Keratinocyte (primary cell): ENCODE measurements around the gene DGCR6L. TPM values are rescaled to one million over a fixed set of nuclear protein-coding genes. Genes with fewer than 3 reads are reported as not detected.
A peak's percentile ranks its signal among the peaks of the same experiment; 100 is the strongest.
"Not testable (repeated sequence)": the region's sequence is repeated elsewhere in the genome, so short reads cannot be mapped to it uniquely, and the experiment has no call there.

ENCODE experiments used
- DNase-seq: peaks from one replicate; pipeline ENCODE4 v3.0.0-alpha.2; 2011; ENCODE audit warnings: low read depth, missing footprints, low spot score
- FAIRE-seq: peaks from 2 replicates; lab custom pipeline; 2011; peaks lifted over from hg19 to GRCh38; lab: Jason Lieb, UNC
- H2AFZ ChIP-seq: 2 replicates; pipeline ENCODE4 v1.6.0; 2012; ENCODE audit warnings: low read length, control low read depth, inconsistent platforms; ENCODE audit not compliant: control insufficient read depth
- H3K27ac ChIP-seq: 2 replicates; pipeline ENCODE4 v1.5.1; 2011; ENCODE audit warnings: low read length; ENCODE audit not compliant: control insufficient read depth, insufficient read depth
- H3K27me3 ChIP-seq: 3 replicates; pipeline ENCODE4 v1.6.0; 2011; ENCODE audit warnings: low read length; ENCODE audit not compliant: control insufficient read depth, insufficient read depth; ENCODE audit errors: extremely low read depth
- H3K36me3 ChIP-seq, 2 experiments: 2 replicates in 1 of 2; 3 replicates in 1 of 2; pipeline ENCODE4 v1.5.1; 2011; ENCODE audit warnings: low read length in 2 of 2, mild to moderate bottlenecking in 1 of 2; ENCODE audit not compliant: control insufficient read depth in 2 of 2, insufficient read depth in 2 of 2; ENCODE audit errors: extremely low read depth in 1 of 2
- H3K4me1 ChIP-seq: 3 replicates; pipeline ENCODE4 v1.5.1; 2011; ENCODE audit warnings: low read length; ENCODE audit not compliant: control insufficient read depth, insufficient read depth; ENCODE audit errors: extremely low read depth
- H3K4me2 ChIP-seq: 3 replicates; pipeline ENCODE4 v1.6.0; 2011; ENCODE audit warnings: low read depth, low read length; ENCODE audit not compliant: control insufficient read depth, insufficient read depth; ENCODE audit errors: extremely low read depth
- H3K4me3 ChIP-seq, 3 experiments: fragments of 200-600 bp in 1 of 3; sonication (generic) in 1 of 3; 2 replicates in 2 of 3; 3 replicates in 1 of 3; pipeline ENCODE4 v1.5.1; 2011 to 2016; ENCODE audit warnings: low read length in 3 of 3, mild to moderate bottlenecking in 3 of 3, control low read depth in 2 of 3, inconsistent platforms in 1 of 3, low read depth in 1 of 3, mixed read lengths in 1 of 3, mixed run types in 1 of 3, moderate library complexity in 1 of 3; ENCODE audit not compliant: control insufficient read depth in 2 of 3, insufficient read depth in 2 of 3; ENCODE audit errors: extremely low read depth in 1 of 3
- H3K79me2 ChIP-seq: 2 replicates; pipeline ENCODE4 v1.6.0; 2012; ENCODE audit warnings: low read length; ENCODE audit not compliant: control insufficient read depth, insufficient read depth
- H3K9ac ChIP-seq: 3 replicates; pipeline ENCODE4 v1.6.0; 2011; ENCODE audit warnings: low read length; ENCODE audit not compliant: control insufficient read depth, insufficient read depth; ENCODE audit errors: extremely low read depth
- H3K9me1 ChIP-seq: 3 replicates; pipeline ENCODE4 v1.6.0; 2011; ENCODE audit warnings: low read length; ENCODE audit not compliant: control insufficient read depth, insufficient read depth; ENCODE audit errors: extremely low read depth
- H3K9me3 ChIP-seq: 2 replicates; pipeline ENCODE4 v1.5.1; 2012; ENCODE audit warnings: low read depth, low read length; ENCODE audit not compliant: control insufficient read depth
- H4K20me1 ChIP-seq: 3 replicates; pipeline ENCODE4 v1.6.0; 2011; ENCODE audit warnings: low read length; ENCODE audit not compliant: control insufficient read depth, insufficient read depth; ENCODE audit errors: extremely low read depth
- EZH2 ChIP-seq: IDR thresholded peaks from one replicate; pipeline ENCODE4 v1.6.1; 2012; ENCODE audit warnings: inconsistent platforms, mild to moderate bottlenecking, low read length, moderate library complexity
- dilution Hi-C: fragments of 300-500 bp; cut with MboI; formaldehyde crosslinking; loops from one replicate; pipeline ENCODE4 v1.7.0; 2020; ENCODE audit warnings: low sequenced_read_pairs; ENCODE audit not compliant: extremely low pct_ligation_motif_present
- polyA plus RNA-seq, 5 experiments: library from polyadenylated mRNA; depleted of rRNA in 3 of 5; stranded (reverse) in 3 of 5; stranded (forward) in 1 of 5; unstranded in 1 of 5; fragments of >200 nt; gene quantifications; 1 replicate in 1 of 5; 2 replicates in 3 of 5; 3 replicates in 1 of 5; pipeline versions ENCODE4 v1.2.1 to v1.2.3, GENCODE V29; 2011 to 2012; ENCODE audit warnings: missing spikeins in 2 of 5, low read depth in 1 of 5, low replicate concordance in 1 of 5
- TF ChIP-seq, protein P1 (sequence below), 3 experiments: IDR thresholded peaks in 1 of 3; conservative IDR thresholded peaks in 1 of 3; optimal IDR thresholded peaks in 1 of 3; 2 replicates in 2 of 3; 3 replicates in 1 of 3; pipeline versions ENCODE3 to v1.5.1; 2011; ENCODE audit warnings: low read length in 3 of 3, mild to moderate bottlenecking in 3 of 3, moderate library complexity in 2 of 3, control low read depth in 1 of 3, inconsistent platforms in 1 of 3; ENCODE audit not compliant: insufficient read depth in 2 of 3; ENCODE audit errors: extremely low read depth in 1 of 3

Gene DGCR6L
- polyA plus RNA-seq, 1 donor (not counting 4 experiments of a cell fraction or from before 2014, with no cell fraction given): 19.2 TPM

GRCh38 chr22:20267441-20268278 lies 52.2 kb downstream of the DGCR6L start:
- DNase-seq (no peak), FAIRE-seq (no peak)
- Histone ChIP-seq H3K4me2 (peak overlapping the region; percentile 74), H3K9ac (peak overlapping the region; percentile 47), H3K27ac (no peak overlapping the region), H3K27me3 (no peaks in the 10 kb centered on the region), H2AFZ (peak overlapping the region; percentile 33), H3K4me1 (peaks cover 5% of the 10 kb centered on the region), H3K36me3 (no peaks in the 10 kb centered on the region), H3K4me3 (peak overlapping the region; percentile 46 to 73 (median 68)), H4K20me1 (no peaks in the 10 kb centered on the region), H3K9me1 (no peaks in the 10 kb centered on the region), H3K9me3 (no peaks in the 10 kb centered on the region), H3K79me2 (peaks cover 6% of the 10 kb centered on the region)
- TF ChIP-seq, protein P1, sequence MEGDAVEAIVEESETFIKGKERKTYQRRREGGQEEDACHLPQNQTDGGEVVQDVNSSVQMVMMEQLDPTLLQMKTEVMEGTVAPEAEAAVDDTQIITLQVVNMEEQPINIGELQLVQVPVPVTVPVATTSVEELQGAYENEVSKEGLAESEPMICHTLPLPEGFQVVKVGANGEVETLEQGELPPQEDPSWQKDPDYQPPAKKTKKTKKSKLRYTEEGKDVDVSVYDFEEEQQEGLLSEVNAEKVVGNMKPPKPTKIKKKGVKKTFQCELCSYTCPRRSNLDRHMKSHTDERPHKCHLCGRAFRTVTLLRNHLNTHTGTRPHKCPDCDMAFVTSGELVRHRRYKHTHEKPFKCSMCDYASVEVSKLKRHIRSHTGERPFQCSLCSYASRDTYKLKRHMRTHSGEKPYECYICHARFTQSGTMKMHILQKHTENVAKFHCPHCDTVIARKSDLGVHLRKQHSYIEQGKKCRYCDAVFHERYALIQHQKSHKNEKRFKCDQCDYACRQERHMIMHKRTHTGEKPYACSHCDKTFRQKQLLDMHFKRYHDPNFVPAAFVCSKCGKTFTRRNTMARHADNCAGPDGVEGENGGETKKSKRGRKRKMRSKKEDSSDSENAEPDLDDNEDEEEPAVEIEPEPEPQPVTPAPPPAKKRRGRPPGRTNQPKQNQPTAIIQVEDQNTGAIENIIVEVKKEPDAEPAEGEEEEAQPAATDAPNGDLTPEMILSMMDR (optimal IDR thresholded peaks at IDR 0.05 in 1 of 3, IDR thresholded peaks at IDR 0.05 in 1 of 3, conservative IDR thresholded peaks at IDR 0.05 in 1 of 3; ENCODE audit: extremely low read depth in 1 of 3, insufficient read depth in 2 of 3, low read length in 3 of 3): no peak
- TF ChIP-seq EZH2: no peak
- dilution Hi-C loops: no loop called here

DNA sequence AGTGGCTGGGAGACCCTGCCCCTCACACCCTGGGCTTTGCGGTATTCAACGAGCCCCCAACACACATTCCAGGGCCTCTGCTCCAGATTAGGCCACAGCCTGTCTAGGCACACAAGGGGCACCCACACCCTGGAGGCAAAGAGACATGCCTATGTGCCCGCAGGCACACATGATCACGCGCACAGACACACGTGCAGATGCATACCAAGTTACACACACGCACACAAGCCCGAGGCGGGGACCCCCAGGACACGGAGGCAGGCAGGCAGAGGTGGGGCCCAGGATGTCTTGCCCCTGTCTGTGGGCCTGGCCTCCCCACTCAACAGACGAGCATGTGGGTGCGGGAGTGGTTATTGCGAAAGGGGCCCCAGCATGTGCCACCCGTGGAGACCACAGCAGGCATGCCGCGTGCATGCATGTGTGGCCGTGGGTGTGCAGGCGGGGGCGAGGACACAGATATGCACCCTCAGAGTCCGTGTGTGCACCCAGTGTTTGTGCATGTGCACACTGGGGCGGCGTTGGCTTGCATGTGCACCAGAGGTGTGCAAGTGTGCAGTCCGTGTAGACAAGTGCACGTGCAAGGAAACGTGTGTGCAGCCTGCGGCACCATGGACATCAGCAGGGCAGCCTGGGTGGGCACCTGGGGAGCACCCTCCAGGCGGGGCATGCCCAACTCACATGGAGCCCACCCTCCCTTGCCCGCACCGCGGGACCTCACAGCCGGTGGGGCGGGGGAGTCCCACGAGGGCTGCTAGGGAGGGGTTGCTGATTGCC lies 53.0 kb downstream of the DGCR6L start:
- H3K4me2 ChIP-seq: peak overlapping the region; percentile 74
- H3K27me3 ChIP-seq, H3K9ac ChIP-seq, H3K9me3 ChIP-seq, H3K79me2 ChIP-seq, FAIRE-seq, DNase-seq, H4K20me1 ChIP-seq, H3K36me3 ChIP-seq, H2AFZ ChIP-seq, H3K4me1 ChIP-seq, H3K9me1 ChIP-seq, dilution Hi-C loops, H3K27ac ChIP-seq: not testable (repeated sequence)
- peak overlapping the region; percentile 46 to 73 (median 68) for H3K4me3 ChIP-seq

GRCh38 chr22:20265772-20266666 lies 53.8 kb downstream of the DGCR6L start:
- H2AFZ ChIP-seq, H3K9ac ChIP-seq, H3K36me3 ChIP-seq, H3K27me3 ChIP-seq, DNase-seq, H3K27ac ChIP-seq, H3K79me2 ChIP-seq, H3K4me1 ChIP-seq, H4K20me1 ChIP-seq, H3K4me3 ChIP-seq, H3K9me3 ChIP-seq, H3K4me2 ChIP-seq, H3K9me1 ChIP-seq, dilution Hi-C loops: not testable (repeated sequence)
- FAIRE-seq: peak; percentile 43
